GM23248 (cell line): ENCODE results near the gene STK32B.

Experiments used
- EZH2 ChIP-seq: fragments of 200-600 bp; sonication (generic); IDR thresholded peaks from 2 replicates; pipeline ENCODE4 v1.6.1; 2018; ENCODE audit warnings: antibody characterized with exemption, mild to moderate bottlenecking; ENCODE audit not compliant: insufficient read depth, poor library complexity, severe bottlenecking
- EZH2phosphoT487 ChIP-seq: fragments of 200-600 bp; sonication (generic); IDR thresholded peaks from 2 replicates; pipeline ENCODE4 v1.6.1; 2018; ENCODE audit warnings: antibody characterized with exemption, moderate library complexity, mild to moderate bottlenecking, low read depth; ENCODE audit not compliant: insufficient read depth

DNA sequence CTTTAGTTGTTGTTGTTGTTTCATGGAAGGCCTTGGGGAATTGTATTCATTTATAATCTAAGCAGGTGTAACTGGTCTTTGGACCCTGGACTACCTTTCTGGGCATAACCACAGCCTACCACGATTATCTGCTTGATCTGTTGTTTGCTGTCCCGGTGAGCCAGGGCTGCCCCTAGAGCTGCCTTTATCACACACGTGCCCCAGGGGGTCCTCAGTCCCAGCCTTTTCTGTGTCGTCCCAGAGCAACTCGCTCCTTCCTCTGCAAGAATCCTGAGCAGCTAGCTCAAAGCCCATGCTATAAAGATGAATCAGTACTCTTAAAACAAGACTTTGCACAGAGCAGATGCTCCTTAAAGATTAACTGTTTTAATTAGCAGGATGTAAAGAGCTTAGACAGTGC is 383.9 kb downstream of the STK32B start:
- TF ChIP-seq EZH2phosphoT487 (no peak), EZH2 (no peak)
